HUES6 (cell line): ENCODE results near the gene B3GAT1.

Source experiments
- H3K27ac ChIP-seq: 2 replicates; pipeline ENCODE4 v1.7.0; 2013; ENCODE audit warnings: low read depth, mild to moderate bottlenecking, low read length, inconsistent platforms
- H3K27me3 ChIP-seq: 2 replicates; pipeline ENCODE4 v1.6.1; 2013; ENCODE audit warnings: low read length; ENCODE audit not compliant: control insufficient read depth, insufficient read depth
- H3K36me3 ChIP-seq: 2 replicates; pipeline ENCODE4 v1.6.1; 2013; ENCODE audit warnings: low read length; ENCODE audit not compliant: control insufficient read depth, insufficient read depth
- H3K4me1 ChIP-seq: 2 replicates; pipeline ENCODE4 v1.6.1; 2013; ENCODE audit warnings: low read length; ENCODE audit not compliant: control insufficient read depth, insufficient read depth
- H3K4me3 ChIP-seq: 2 replicates; pipeline ENCODE4 v1.5.1; 2013; ENCODE audit warnings: low read depth, low read length
- H3K9ac ChIP-seq: one replicate; pipeline ENCODE4 v1.6.1; 2013; ENCODE audit warnings: mild to moderate bottlenecking, low read length
- H3K9me3 ChIP-seq: 2 replicates; pipeline ENCODE4 v1.6.1; 2013; ENCODE audit warnings: low read depth, low read length; ENCODE audit not compliant: control insufficient read depth, insufficient read depth

Gene B3GAT1

GRCh38 chr11:134379241-134379640, 32.8 kb downstream of the B3GAT1 start:
- no peak overlapping the region for H3K9ac ChIP-seq
- H3K4me1 ChIP-seq: peaks cover 10% of the 10 kb centered on the region
- H3K27ac ChIP-seq: no peak overlapping the region
- H3K36me3 ChIP-seq: peaks cover 9% of the 10 kb centered on the region; the same call in 1 of the 2 replicates
- no peak overlapping the region for H3K4me3 ChIP-seq
- H3K9me3 ChIP-seq: no peaks in the 10 kb centered on the region
- peaks cover 3% of the 10 kb centered on the region; the same call in 1 of the 2 replicates for H3K27me3 ChIP-seq

- Histone ChIP-seq H3K9me3 (no peaks in the 10 kb centered on the region), H3K27ac (no peak overlapping the region), H3K36me3 (peaks cover 6% of the 10 kb centered on the region; the same call in 1 of the 2 replicates), H3K27me3 (peaks cover 3% of the 10 kb centered on the region; the same call in 1 of the 2 replicates), H3K4me3 (no peak overlapping the region), H3K4me1 (peaks cover 10% of the 10 kb centered on the region), H3K9ac (no peak overlapping the region)
Measured at GRCh38 chr11:134377876-134378275, 34.2 kb downstream of the B3GAT1 start.

GRCh38 chr11:134376150-134376921, 35.7 kb downstream of the B3GAT1 start:
- no peak overlapping the region for H3K9ac ChIP-seq
- H3K4me1 ChIP-seq: peaks cover 10% of the 10 kb centered on the region
- H3K36me3 ChIP-seq: peaks cover 2% of the 10 kb centered on the region; the same call in 1 of the 2 replicates
- no peak overlapping the region for H3K4me3 ChIP-seq
- H3K27ac ChIP-seq: no peak overlapping the region
- H3K27me3 ChIP-seq: peaks cover 3% of the 10 kb centered on the region; the same call in 1 of the 2 replicates
- H3K9me3 ChIP-seq: no peaks in the 10 kb centered on the region

- H3K9ac ChIP-seq: no peak overlapping the region
- H3K36me3 ChIP-seq: no peaks in the 10 kb centered on the region
- H3K27me3 ChIP-seq: peaks cover 3% of the 10 kb centered on the region; the same call in 1 of the 2 replicates
- no peak overlapping the region for H3K27ac ChIP-seq
- no peaks in the 10 kb centered on the region for H3K9me3 ChIP-seq
- H3K4me3 ChIP-seq: no peak overlapping the region
- H3K4me1 ChIP-seq: peaks cover 10% of the 10 kb centered on the region
Measured at GRCh38 chr11:134374891-134375550, 37.0 kb downstream of the B3GAT1 start.

GRCh38 chr11:134374171-134374570, 37.9 kb downstream of the B3GAT1 start:
- no peak overlapping the region for H3K9ac ChIP-seq
- no peaks in the 10 kb centered on the region for H3K9me3 ChIP-seq
- H3K36me3 ChIP-seq: no peaks in the 10 kb centered on the region
- no peak overlapping the region for H3K27ac ChIP-seq
- peaks cover 3% of the 10 kb centered on the region; the same call in 1 of the 2 replicates for H3K27me3 ChIP-seq
- no peak overlapping the region for H3K4me3 ChIP-seq
- peaks cover 10% of the 10 kb centered on the region for H3K4me1 ChIP-seq

- Histone ChIP-seq H3K27me3 (peaks cover 3% of the 10 kb centered on the region; the same call in 1 of the 2 replicates), H3K9ac (no peak overlapping the region), H3K4me3 (no peak overlapping the region), H3K4me1 (peaks cover 10% of the 10 kb centered on the region), H3K27ac (no peak overlapping the region), H3K36me3 (no peaks in the 10 kb centered on the region), H3K9me3 (no peaks in the 10 kb centered on the region)
Measured at GRCh38 chr11:134373591-134374052, 38.4 kb downstream of the B3GAT1 start.

DNA sequence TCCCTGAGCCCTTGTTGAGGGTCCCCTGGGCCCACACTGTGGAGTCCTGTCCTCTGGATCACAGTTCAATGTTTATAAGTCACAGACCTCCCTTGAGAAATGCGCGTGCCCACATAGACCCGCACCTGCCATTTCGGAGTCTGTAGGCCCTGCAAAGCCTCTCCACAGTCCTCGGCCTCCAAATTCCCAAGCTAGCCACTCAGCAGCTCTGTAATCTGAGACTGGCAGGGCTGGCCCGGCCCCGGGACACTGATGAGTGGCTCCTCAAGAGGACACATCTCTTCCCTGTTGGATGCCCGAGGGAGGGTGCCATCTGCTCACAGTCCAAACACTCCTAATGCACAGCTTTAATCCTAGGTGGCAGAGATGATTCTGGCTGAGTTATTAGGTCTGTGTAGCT, 39.1 kb downstream of the B3GAT1 start:
- peaks cover 3% of the 10 kb centered on the region; the same call in 1 of the 2 replicates for H3K27me3 ChIP-seq
- no peak overlapping the region for H3K9ac ChIP-seq

GRCh38 chr11:134372536-134372935, 39.5 kb downstream of the B3GAT1 start:
- Histone ChIP-seq H3K27me3 (peaks cover 3% of the 10 kb centered on the region; the same call in 1 of the 2 replicates), H3K36me3 (no peaks in the 10 kb centered on the region), H3K27ac (no peak overlapping the region), H3K4me1 (peaks cover 10% of the 10 kb centered on the region), H3K9me3 (no peaks in the 10 kb centered on the region), H3K9ac (no peak overlapping the region), H3K4me3 (no peak overlapping the region)

More for the DNA sequence above, 39.1 kb downstream of the B3GAT1 start:
- no peaks in the 10 kb centered on the region for H3K9me3 ChIP-seq
- no peak overlapping the region for H3K4me3 ChIP-seq
- H3K36me3 ChIP-seq: no peaks in the 10 kb centered on the region
- H3K4me1 ChIP-seq: peaks cover 10% of the 10 kb centered on the region
- no peak overlapping the region for H3K27ac ChIP-seq

DNA sequence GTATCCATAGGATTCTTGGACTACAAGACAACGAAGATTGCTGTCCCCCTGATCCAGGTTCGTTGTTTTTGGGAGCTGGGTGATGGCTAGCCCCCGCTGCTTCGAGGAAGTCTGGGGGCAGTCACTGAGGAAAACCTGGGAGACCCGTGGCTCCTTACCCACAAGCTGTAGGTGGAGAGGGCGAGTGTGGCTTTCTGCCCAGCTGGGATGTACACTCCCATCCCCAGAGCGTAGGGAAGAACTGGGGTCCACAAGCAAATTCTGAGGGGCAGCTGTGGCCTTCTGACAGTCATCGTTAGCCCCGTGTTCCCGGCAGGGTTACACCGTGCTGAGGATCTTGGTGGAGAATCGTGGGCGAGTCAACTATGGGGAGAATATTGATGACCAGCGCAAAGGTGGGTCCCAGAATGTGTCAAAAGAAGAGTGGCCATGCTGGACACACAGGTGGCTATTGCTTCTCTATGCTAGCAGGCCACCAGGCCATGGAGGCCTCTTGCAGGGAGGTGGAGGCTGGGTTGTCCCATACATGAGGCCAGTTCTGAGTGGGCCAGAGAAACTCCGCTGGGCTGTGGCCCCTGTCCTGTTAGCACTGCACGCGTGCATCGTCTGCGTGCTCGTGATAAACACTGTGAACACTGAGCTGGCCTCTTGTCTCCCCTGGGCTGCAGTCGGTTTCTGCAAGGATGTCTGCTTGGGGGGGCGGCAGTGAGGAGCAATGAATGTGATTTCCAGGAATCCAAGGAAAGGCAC, 40.4 kb downstream of the B3GAT1 start:
- peaks cover 5% of the 10 kb centered on the region for H3K4me1 ChIP-seq
- H3K36me3 ChIP-seq: no peaks in the 10 kb centered on the region
- no peak overlapping the region for H3K4me3 ChIP-seq
- no peaks in the 10 kb centered on the region for H3K9me3 ChIP-seq
- no peak overlapping the region for H3K9ac ChIP-seq
- H3K27me3 ChIP-seq: peaks cover 3% of the 10 kb centered on the region; the same call in 1 of the 2 replicates
- H3K27ac ChIP-seq: no peak overlapping the region

DNA sequence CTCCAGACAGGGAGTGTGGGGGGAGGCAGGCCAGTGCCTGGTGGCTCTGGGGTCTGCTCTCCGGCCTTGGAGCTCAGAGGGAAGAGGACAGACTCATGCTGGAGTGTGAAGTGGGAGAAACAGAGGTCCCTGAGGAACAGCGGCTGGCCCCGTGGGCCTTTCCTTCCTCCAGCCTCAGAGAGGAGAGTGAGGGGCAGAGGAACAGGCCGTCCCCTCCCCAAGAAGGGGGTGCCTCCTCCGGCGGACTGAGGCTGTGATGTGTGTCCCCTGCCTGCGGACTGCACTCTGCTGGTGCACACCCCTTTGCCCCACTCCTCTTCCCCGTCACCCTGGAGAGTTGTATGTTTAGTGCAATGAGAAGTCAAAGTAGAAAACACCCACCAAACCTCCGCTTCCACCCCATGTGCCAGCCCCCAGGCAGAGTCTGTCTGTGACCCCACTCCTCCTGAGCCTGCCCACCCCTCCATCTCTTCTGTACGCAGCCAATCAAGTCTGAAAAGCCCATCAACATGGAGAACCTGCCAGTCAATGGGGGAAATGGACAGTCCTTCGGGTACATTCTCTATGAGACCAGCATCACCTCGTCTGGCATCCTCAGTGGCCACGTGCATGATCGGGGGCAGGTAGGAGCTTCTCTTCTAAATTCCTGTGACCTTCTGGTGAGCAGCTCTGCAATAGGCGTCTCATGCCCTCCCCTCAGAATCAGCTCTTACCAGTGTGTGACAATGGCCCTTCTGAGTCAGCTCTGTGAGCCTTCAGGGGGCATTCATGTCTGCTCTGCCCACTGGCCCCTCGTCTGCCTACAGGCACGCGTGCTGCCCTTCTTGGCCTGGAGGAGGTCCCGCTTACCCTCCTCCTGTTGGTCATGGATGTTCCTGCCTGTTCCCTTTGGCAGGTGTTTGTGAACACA, 41.3 kb downstream of the B3GAT1 start:
- Histone ChIP-seq H3K9me3 (no peaks in the 10 kb centered on the region), H3K4me1 (no peaks in the 10 kb centered on the region), H3K27me3 (peaks cover 3% of the 10 kb centered on the region; the same call in 1 of the 2 replicates), H3K36me3 (no peaks in the 10 kb centered on the region), H3K27ac (no peak overlapping the region), H3K4me3 (no peak overlapping the region), H3K9ac (no peak overlapping the region)
